GM19035 (cell line): ENCODE results near the gene PRKCD.

ENCODE experiments used
- ATAC-seq: cut with Tn5 transposase; IDR thresholded peaks from one replicate; pipeline ENCODE4 v1.9.1; 2021; ENCODE audit not compliant: unreplicated experiment

The PRKCD gene

GRCh38 chr3:53230789-53231188 is 69.8 kb downstream of the PRKCD start:
- no peak for ATAC-seq

GRCh38 chr3:53231532-53232511 is 70.8 kb downstream of the PRKCD start:
- ATAC-seq, result no peak

DNA sequence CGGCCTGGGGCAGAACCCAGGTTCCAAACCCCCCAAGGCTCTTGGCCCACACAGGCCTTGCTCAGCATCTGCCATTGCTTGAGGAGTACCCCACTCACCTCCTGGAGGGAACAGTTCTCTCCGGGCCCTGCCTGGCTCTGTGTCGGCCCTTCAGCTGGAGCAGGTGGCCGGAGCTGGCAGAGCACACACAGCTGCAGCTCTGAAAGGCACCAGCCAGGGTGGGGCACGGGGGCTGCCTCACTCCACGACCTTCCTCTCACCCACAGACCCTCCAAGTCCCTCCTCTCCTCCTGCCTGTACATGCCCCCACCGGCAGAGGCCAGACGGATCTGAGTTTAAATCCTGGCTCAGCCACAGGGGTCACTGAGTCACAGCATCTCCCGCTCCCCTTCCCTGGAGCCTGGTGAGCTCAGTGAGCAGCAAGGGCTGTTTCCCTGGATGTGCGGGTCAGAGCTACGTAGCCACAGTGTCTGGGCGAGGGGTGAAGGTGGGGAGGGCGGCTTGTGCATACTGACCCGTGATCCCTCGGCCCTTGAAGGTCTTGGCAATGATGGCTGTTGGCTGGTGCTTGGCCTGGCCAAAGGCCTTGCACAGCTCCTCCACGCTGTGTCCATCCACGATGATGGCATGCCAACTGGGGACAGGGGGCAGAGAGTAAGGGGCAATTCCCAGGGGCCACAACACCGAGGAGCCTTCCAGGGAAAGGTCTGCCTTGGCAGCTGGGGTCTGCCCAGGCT is 71.8 kb downstream of the PRKCD start:
- ATAC-seq, result no peak

DNA sequence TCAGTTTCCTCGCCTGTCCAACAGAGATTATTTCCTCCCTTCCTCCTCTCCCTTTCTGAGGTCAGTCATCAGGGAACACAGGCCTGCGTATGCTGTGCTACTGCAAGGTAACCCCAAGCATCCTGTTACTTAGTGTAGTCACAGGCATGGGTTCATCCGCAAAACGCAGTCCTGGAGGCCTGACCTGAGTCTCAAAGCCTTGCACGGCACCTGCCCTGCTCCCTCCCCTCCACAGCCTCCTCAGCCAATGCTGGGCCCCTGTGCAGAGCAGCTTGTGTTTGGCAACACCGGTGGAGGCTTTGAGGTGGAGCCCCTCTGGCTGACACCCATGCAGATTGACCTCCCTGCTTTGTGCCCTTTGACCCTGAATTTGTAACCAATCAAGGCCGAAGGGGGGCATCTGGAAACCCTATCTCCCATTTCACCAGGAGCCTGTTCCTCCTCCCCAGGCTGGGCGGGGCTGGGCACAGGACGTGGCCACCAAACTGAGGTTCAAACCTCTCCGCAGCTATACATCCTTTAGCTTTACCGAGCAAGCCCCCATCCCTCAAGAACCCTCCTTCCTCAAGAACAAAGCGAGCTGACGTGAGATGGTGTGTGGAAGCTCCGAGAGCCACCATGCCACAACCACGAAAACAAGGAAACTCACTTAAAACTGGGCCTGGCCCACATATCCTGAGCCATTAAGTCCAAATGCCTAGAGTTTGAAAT is 73.3 kb downstream of the PRKCD start:
- no peak for ATAC-seq

- ATAC-seq, result no peak
These were observed 73.8 kb downstream of the PRKCD start for GRCh38 chr3:53234841-53235232.

DNA sequence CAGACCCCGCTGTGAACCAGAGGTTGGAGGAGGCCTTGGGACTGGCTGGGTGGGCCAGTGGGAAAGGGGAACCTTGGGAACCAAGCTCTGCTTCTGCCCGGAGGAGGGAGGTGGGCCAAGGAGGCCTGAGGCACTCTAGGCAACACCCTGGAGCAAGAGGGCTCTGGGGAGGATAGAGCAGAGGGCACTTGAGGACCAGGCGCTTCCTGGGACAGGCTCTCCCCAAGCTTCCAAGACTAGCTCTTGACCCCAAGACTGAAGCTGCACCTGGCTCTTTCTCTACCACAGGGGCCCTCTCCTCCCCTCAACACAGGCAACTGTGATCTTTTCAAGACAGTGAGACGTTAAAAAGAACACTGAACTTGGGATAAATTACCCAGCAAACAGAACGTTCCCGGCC is 74.5 kb downstream of the PRKCD start:
- no peak for ATAC-seq

- no peak for ATAC-seq
These were observed 75.3 kb downstream of the PRKCD start for GRCh38 chr3:53236112-53236841.

GRCh38 chr3:53238051-53238850 is 77.2 kb downstream of the PRKCD start:
- no peak for ATAC-seq

DNA sequence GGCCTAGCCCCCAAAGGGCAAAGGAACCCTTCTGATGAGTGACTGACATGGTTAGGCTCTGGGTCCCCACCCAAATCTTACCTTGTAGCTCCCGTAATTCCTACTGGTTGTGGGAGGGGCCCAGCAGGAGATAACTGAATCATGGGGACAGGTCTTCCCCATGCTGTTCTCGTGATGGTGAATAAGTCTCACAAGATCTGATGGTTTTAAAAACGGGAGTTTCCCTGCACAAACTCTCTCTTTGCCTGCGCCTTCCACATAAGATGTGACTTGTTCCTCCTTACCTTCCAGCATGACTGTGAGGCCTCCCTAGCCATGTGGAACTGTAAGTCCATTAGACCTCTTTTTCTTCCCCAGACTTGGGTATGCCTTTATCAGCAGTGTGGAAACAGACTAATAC is 77.9 kb downstream of the PRKCD start:
- no peak for ATAC-seq

DNA sequence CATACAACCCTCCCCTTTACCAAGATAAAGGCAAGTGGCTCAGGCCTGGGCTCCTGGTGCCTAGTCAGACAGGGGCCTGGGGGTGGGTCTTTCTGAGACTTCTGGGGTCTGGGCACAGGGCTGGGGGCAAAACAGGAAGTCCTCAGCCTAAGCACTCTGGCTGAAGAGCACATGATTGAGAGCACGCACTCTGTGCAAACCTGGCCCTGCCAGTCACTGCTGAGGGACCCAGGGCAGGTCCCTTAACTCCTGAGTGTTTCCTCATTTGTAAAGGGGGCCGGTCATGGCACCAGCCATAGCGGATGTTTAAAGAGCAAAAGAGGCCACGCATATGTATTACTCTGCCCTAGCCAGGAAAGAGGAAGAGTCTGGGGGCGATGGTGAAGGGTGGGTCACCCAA is 78.8 kb downstream of the PRKCD start:
- no peak for ATAC-seq

DNA sequence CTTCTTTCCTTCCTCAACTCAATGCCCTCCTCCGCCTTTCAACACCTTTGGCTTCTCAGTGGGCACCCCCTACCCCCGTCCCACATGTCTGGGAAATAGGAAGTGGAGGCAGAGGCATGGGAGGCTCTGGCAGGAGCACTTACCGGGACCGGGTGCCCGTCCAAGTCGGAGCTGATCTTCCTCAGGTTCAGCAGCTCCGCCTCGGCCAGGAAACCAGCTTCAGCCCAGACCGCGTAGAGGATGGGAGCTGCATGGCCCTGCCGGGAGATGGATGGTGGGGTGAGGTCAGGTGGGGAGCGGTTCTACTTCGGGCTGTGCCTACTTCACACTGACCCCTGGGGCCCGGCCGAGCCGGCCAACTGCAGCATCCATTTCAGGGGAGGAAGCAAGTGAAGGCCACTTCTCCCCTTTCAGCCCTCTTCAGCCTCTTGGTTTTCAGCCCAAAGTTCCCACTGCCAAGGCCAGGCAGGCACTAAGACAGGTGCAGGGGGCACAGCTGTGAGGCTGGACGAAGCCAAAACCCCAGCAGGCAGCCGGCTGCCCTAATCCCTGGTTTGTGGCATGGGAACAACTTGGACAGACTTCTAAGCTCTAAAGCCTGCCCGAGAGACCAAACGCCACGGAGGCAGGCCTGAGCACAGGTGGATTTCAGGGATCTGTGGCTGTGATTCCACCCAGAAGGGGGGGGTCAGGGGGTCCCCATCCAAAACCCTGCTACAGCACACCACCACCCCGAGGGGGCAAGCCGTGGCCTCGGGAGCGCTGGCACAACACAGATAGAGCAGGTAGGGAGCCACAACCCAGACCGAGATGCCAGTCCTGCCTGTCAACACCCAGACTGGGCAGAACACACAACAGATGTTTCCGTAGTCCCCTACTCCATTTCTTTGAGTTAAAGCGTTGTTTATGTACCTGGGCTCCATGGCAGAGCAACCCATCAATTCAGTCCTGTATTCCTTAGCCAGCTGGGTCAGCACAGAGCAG is 80.3 kb downstream of the PRKCD start:
- no peak for ATAC-seq

- ATAC-seq, result no peak
These were observed 81.1 kb downstream of the PRKCD start for GRCh38 chr3:53242155-53242554.
